RWPE2 (cell line): ENCODE results near the gene HEYL.

Experiments
- ATAC-seq: fragments of 200-7000 bp; cut with Tn5 transposase; 3 replicates; pipeline ENCODE4 v1.9.1; 2021; ENCODE audit warnings: low read depth
- DNase-seq: peaks from one replicate; pipeline ENCODE4 v3.0.0-alpha.2; 2020; ENCODE audit warnings: low spot score
- H3K27ac ChIP-seq: fragments of 450-650 bp; 2 replicates; pipeline ENCODE4 v1.5.1; 2017; ENCODE audit warnings: mild to moderate bottlenecking; ENCODE audit not compliant: poor library complexity, severe bottlenecking
- H3K27me3 ChIP-seq: fragments of 250-450 bp; sonication (Bioruptor Pico); 2 replicates; pipeline ENCODE4 v1.5.1; 2021; ENCODE audit warnings: mild to moderate bottlenecking, moderate library complexity; ENCODE audit not compliant: insufficient read depth, poor library complexity, severe bottlenecking
- H3K36me3 ChIP-seq: fragments of 250-450 bp; sonication (Bioruptor Pico); 2 replicates; pipeline ENCODE4 v1.5.1; 2020; ENCODE audit warnings: low read depth, mild to moderate bottlenecking, moderate library complexity
- H3K4me1 ChIP-seq: fragments of 250-450 bp; sonication (Bioruptor Pico); 2 replicates; pipeline ENCODE4 v1.5.1; 2021; ENCODE audit warnings: mild to moderate bottlenecking, moderate library complexity; ENCODE audit not compliant: insufficient read depth, poor library complexity, severe bottlenecking
- H3K4me3 ChIP-seq: fragments of 250-450 bp; sonication (Bioruptor Pico); 2 replicates; pipeline ENCODE4 v1.5.1; 2021; ENCODE audit warnings: mild to moderate bottlenecking, moderate library complexity; ENCODE audit not compliant: severe bottlenecking
- H3K9me3 ChIP-seq: fragments of 250-450 bp; sonication (Bioruptor Pico); 2 replicates; pipeline ENCODE4 v1.5.1; 2021; ENCODE audit warnings: mild to moderate bottlenecking, moderate library complexity; ENCODE audit not compliant: severe bottlenecking
- CTCF ChIP-seq: fragments of 450-650 bp; IDR thresholded peaks from one replicate; pipeline ENCODE4 v1.5.1; 2017; ENCODE audit warnings: mild to moderate bottlenecking, moderate library complexity; ENCODE audit not compliant: poor library complexity, severe bottlenecking

The HEYL gene

GRCh38 chr1:39625462-39626273, 13.8 kb downstream of the HEYL start:
- ATAC-seq (peak; percentile 29; the same call in 1 of the 3 replicates), DNase-seq (no peak)
- no peak for TF ChIP-seq CTCF
- Histone ChIP-seq H3K4me3 (no peak overlapping the region), H3K27me3 (no peaks in the 10 kb centered on the region), H3K9me3 (no peaks in the 10 kb centered on the region), H3K27ac (no peak overlapping the region), H3K4me1 (no peaks in the 10 kb centered on the region), H3K36me3 (no peaks in the 10 kb centered on the region)

GRCh38 chr1:39625009-39625408, 14.4 kb downstream of the HEYL start:
- no peaks in the 10 kb centered on the region for H3K36me3 ChIP-seq
- H3K4me3 ChIP-seq = no peak overlapping the region
- H3K27ac ChIP-seq = no peak overlapping the region
- DNase-seq (no peak), ATAC-seq (no peak)
- no peaks in the 10 kb centered on the region for H3K4me1 ChIP-seq
- no peak for TF ChIP-seq CTCF
- H3K9me3 ChIP-seq = no peaks in the 10 kb centered on the region
- H3K27me3 ChIP-seq = no peaks in the 10 kb centered on the region

GRCh38 chr1:39623053-39623452, 16.4 kb downstream of the HEYL start:
- H3K27me3 ChIP-seq = no peaks in the 10 kb centered on the region
- H3K27ac ChIP-seq = no peak overlapping the region
- no peak for ATAC-seq
- H3K36me3 ChIP-seq = no peaks in the 10 kb centered on the region
- H3K9me3 ChIP-seq = no peaks in the 10 kb centered on the region
- no peak overlapping the region for H3K4me3 ChIP-seq
- no peak for TF ChIP-seq CTCF
- no peak for DNase-seq
- H3K4me1 ChIP-seq = no peaks in the 10 kb centered on the region

- TF ChIP-seq CTCF = no peak
Measured at GRCh38 chr1:39622427-39622826, 17.0 kb downstream of the HEYL start.

GRCh38 chr1:39620659-39621165, 18.7 kb downstream of the HEYL start:
- H3K4me3 ChIP-seq = no peak overlapping the region
- no peak for TF ChIP-seq CTCF
- no peaks in the 10 kb centered on the region for H3K4me1 ChIP-seq
- no peaks in the 10 kb centered on the region for H3K9me3 ChIP-seq
- H3K27me3 ChIP-seq = no peaks in the 10 kb centered on the region
- DNase-seq = no peak
- ATAC-seq = no peak
- H3K36me3 ChIP-seq = no peaks in the 10 kb centered on the region
- H3K27ac ChIP-seq = no peak overlapping the region

More at GRCh38 chr1:39622427-39622826, 17.0 kb downstream of the HEYL start:
- ATAC-seq (no peak), DNase-seq (no peak)
- Histone ChIP-seq H3K36me3 (no peaks in the 10 kb centered on the region), H3K9me3 (no peaks in the 10 kb centered on the region), H3K27me3 (no peaks in the 10 kb centered on the region), H3K4me1 (no peaks in the 10 kb centered on the region), H3K27ac (no peak overlapping the region), H3K4me3 (no peak overlapping the region)
